CD4-positive, alpha-beta T cell (primary cell): ENCODE data around the gene AGER. TPM values are rescaled to one million over a fixed set of nuclear protein-coding genes. Genes with fewer than 3 reads are reported as not detected.

Source experiments
- ATAC-seq: fragments of 200-7000 bp; cut with Tn5 transposase; one replicate; pipeline ENCODE4 v1.10.0; 2022; ENCODE audit warnings: mild to moderate bottlenecking; ENCODE audit not compliant: poor library complexity
- CTCF ChIA-PET: fragments of 350-600 bp; sonication (Branson Sonifier 250); formaldehyde crosslinking; loops from one replicate; lab custom pipeline; 2021; ENCODE audit warnings: antibody characterized with exemption, inconsistent platforms; lab: Charles Lee
- POLR2A ChIA-PET: fragments of 350-600 bp; sonication (Branson Sonifier 250); formaldehyde crosslinking; loops from one replicate; lab custom pipeline; 2021; ENCODE audit warnings: antibody characterized with exemption, inconsistent platforms; lab: Charles Lee
- DNase-seq, 14 experiments: peaks; one replicate each; pipeline ENCODE4 v3.0.0-alpha.2; 2013 to 2020; ENCODE audit warnings: mixed read lengths in 2 of 14
- H3K27ac ChIP-seq, 2 donors: one replicate each; pipeline versions ENCODE4 v1.5.1 to v1.7.0; 2013; ENCODE audit warnings: low read length in 2 of 2, low read depth in 1 of 2, mild to moderate bottlenecking in 1 of 2
- H3K27me3 ChIP-seq, 2 experiments: 1 replicate in 1 of 2; 2 replicates in 1 of 2; pipeline versions ENCODE4 v1.6.1 to v1.7.0; 2013; ENCODE audit warnings: low read length in 2 of 2, control low read depth in 1 of 2, mild to moderate bottlenecking in 1 of 2, moderate library complexity in 1 of 2; ENCODE audit not compliant: insufficient read depth in 2 of 2, control insufficient read depth in 1 of 2
- H3K36me3 ChIP-seq: one replicate; pipeline ENCODE4 v1.6.1; 2013; ENCODE audit warnings: low read length, control low read depth; ENCODE audit not compliant: insufficient read depth
- H3K4me1 ChIP-seq: one replicate; pipeline ENCODE4 v1.6.1; 2013; ENCODE audit warnings: low read length, control low read depth; ENCODE audit not compliant: insufficient read depth
- H3K4me3 ChIP-seq: one replicate; pipeline ENCODE4 v1.5.1; 2013; ENCODE audit warnings: mild to moderate bottlenecking, low read length, moderate library complexity
- H3K9me3 ChIP-seq, 2 experiments: 1 replicate in 1 of 2; 2 replicates in 1 of 2; pipeline versions ENCODE4 v1.6.1 to v1.7.0; 2013; ENCODE audit warnings: low read length in 2 of 2, mild to moderate bottlenecking in 2 of 2, control low read depth in 1 of 2, moderate library complexity in 1 of 2; ENCODE audit not compliant: control insufficient read depth in 1 of 2, insufficient read depth in 1 of 2
- H3K27ac Mint-ChIP-seq: one replicate; pipeline ENCODE4 v1.8.0; 2020; ENCODE audit warnings: mixed read lengths
- H3K27me3 Mint-ChIP-seq: one replicate; pipeline ENCODE4 v1.8.0; 2021; ENCODE audit warnings: mixed read lengths
- H3K36me3 Mint-ChIP-seq: one replicate; pipeline ENCODE4 v1.8.0; 2021; ENCODE audit warnings: low read depth, mixed read lengths
- H3K4me1 Mint-ChIP-seq: one replicate; pipeline ENCODE4 v1.8.0; 2021; ENCODE audit warnings: low read depth, mixed read lengths
- H3K4me3 Mint-ChIP-seq: one replicate; pipeline ENCODE4 v1.8.0; 2020; ENCODE audit warnings: mild to moderate bottlenecking, mixed read lengths
- H3K9me3 Mint-ChIP-seq: one replicate; pipeline ENCODE4 v1.8.0; 2020; ENCODE audit warnings: mixed read lengths
- intact Hi-C, 2 experiments: fragments of 100-400 bp; cut with DNase I in 1 of 2; cut with micrococcal nuclease in 1 of 2; formaldehyde crosslinking; loops; one replicate each; pipeline versions ENCODE4 v1.15.1 to v1.9.0; 2023 to 2025; cut with DNase I, micrococcal nuclease
- total RNA-seq, 174 experiments: library from RNA in 2 of 174; stranded (reverse) in 2 of 174; gene quantifications; one replicate each; pipeline ENCODE4 v1.2.3 and lab custom pipeline; 2021 to 2026
- TF ChIP-seq, protein P1 (sequence below): fragments of 200-600 bp; IDR thresholded peaks from one replicate; pipeline ENCODE4 v1.8.0; 2022; ENCODE audit warnings: antibody characterized with exemption, mild to moderate bottlenecking

Gene AGER
- total RNA-seq, 2 experiments from 2014 or later, result 23.5 to 27.0 TPM

DNA sequence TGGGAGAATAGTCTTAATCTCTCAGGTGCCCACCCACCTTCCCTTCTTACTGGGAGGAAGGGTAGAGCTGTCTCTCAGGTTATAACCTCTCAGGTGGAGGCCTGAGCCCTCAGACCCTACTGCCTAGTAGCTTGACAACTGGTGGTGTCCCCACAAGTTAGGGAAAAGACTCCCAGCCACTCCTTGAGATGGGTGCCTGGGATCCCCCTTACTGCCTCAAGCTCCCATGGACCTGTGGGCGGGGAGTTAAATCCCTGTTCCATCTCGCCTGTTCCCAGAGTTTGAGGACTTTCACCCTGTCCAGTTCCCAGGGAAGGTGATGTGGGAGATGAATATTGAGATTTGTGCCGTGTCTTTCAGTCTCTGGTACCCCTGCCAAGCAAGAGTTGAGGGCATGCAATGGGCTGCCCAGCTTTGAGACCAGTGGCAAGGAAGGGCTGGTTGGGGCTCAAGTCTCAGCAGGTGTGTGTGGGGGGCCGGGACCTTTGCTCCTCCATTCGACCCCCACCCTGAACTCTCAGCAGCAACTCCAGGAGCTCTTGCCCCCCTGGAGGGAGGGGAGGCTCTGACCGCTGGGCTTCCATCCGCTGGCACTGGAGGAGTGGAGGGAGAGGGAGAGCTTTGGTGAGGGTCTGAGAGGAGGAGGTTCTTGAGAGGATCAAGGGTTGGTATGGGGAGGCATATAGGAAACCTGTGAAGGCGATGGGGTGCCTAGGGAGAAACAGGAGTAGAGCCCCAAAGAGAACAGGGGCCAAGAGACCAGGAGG is 7.0 kb upstream of the AGER start:
- POLR2A ChIA-PET, result interaction anchor here (0.8 to 12.1 kb wide), 7 partner anchors 12 to 780 kb away, joined by 3 to 242 read pairs (median 8); partner anchors contain the start of genes AGPAT1, ATF6B, FKBPL and PSMB9
- H3K4me3 ChIP-seq, result peak overlapping the region; percentile 96
- peaks cover 72% of the 10 kb centered on the region for H3K36me3 Mint-ChIP-seq

DNA sequence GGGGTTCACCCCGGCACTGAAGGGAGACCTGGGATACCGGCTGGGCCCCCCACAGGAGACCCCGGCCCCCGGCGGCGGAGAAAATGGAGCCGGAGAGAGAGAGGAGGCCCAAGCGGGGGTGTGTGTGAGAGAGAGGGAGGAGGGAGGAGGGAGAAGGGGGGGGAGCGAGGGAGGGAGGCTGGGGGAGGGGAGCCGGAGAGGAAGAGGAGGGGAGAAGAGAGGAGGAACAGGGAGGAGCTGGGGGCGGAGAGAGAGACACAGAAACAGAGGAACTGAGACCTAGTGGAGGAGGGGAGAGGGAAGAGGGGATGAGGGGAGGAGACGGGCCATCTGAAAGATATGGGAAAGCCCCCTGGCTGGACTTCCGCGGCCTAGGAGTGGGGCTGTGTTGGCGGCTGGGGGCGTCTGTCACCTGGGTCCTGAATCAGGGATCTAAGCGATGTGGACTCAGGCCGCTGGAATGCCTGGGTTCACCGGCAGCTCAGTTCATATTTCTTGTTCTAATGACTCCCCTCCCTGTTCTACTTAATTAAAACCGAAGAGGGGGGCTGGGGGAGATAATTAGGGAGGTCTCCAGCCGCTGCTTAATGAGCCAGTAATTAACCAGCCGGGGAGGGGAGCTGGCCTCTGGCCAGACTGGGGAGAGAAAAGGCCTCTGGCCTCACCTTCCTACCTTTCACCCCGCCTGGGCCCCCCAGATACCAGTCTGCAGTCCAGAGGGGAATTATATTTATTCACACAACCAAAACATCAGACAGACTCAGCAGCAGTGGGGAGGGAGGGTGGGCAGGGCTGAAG is 6.2 kb upstream of the AGER start, which contains the start of gene PBX2:
TSS of gene PBX2 (minus strand) at position 149 of the 798 bp plus-strand sequence. CDS start 287 bp downstream, outside the sequence.
- peaks cover 77% of the 10 kb centered on the region for H3K36me3 Mint-ChIP-seq
- ATAC-seq, result peak; percentile 51
- H3K27me3 ChIP-seq, result no peaks in the 10 kb centered on the region
- H3K9me3 ChIP-seq, result no peaks in the 10 kb centered on the region
- intact Hi-C loops, result loop anchor here (1.0 to 10.0 kb wide), 5 partner anchors 12 to 1975 kb away; partner anchors contain the start of genes C6orf47 (in 1 of the 2), CSNK2B (in 1 of the 2), EHMT2 (in 1 of the 2) and GPANK1 (in 1 of the 2)
- H3K4me1 Mint-ChIP-seq, result peaks cover 71% of the 10 kb centered on the region
- peak within 1 kb of the TSS; percentile 93 for H3K27ac ChIP-seq
- peaks cover 74% of the 10 kb centered on the region for H3K4me1 ChIP-seq
- ChIA-PET POLR2A (interaction anchor here (0.6 to 12.1 kb wide), 9 partner anchors 11 to 781 kb away, joined by 3 to 242 read pairs (median 4); partner anchors contain the start of genes AGPAT1, ATF6B, EGFL8 and FKBPL), CTCF (no interaction called here)
- H3K4me3 Mint-ChIP-seq, result peak within 1 kb of the TSS; percentile 99
- H3K36me3 ChIP-seq, result peaks cover 40% of the 10 kb centered on the region
- TF ChIP-seq, protein P1, sequence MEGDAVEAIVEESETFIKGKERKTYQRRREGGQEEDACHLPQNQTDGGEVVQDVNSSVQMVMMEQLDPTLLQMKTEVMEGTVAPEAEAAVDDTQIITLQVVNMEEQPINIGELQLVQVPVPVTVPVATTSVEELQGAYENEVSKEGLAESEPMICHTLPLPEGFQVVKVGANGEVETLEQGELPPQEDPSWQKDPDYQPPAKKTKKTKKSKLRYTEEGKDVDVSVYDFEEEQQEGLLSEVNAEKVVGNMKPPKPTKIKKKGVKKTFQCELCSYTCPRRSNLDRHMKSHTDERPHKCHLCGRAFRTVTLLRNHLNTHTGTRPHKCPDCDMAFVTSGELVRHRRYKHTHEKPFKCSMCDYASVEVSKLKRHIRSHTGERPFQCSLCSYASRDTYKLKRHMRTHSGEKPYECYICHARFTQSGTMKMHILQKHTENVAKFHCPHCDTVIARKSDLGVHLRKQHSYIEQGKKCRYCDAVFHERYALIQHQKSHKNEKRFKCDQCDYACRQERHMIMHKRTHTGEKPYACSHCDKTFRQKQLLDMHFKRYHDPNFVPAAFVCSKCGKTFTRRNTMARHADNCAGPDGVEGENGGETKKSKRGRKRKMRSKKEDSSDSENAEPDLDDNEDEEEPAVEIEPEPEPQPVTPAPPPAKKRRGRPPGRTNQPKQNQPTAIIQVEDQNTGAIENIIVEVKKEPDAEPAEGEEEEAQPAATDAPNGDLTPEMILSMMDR, result no peak
- no peaks in the 10 kb centered on the region for H3K27me3 Mint-ChIP-seq
- no peaks in the 10 kb centered on the region for H3K9me3 Mint-ChIP-seq
- peak within 1 kb of the TSS; percentile 96 for H3K27ac Mint-ChIP-seq
- peak; percentile 65 to 96 (median 86) for DNase-seq
- peak within 1 kb of the TSS; percentile 96 for H3K4me3 ChIP-seq

More for the DNA sequence above, 7.0 kb upstream of the AGER start:
- Histone ChIP-seq H3K36me3 (peaks cover 37% of the 10 kb centered on the region), H3K4me1 (peaks cover 74% of the 10 kb centered on the region), H3K27me3 (no peaks in the 10 kb centered on the region), H3K9me3 (no peaks in the 10 kb centered on the region), H3K27ac (peak overlapping the region; percentile 93)
- DNase-seq (peak in 1 of 14 experiments; percentile 33), ATAC-seq (no peak)
- Mint-ChIP-seq H3K27ac (peak overlapping the region; percentile 96), H3K27me3 (no peaks in the 10 kb centered on the region), H3K4me3 (peak overlapping the region; percentile 99), H3K9me3 (no peaks in the 10 kb centered on the region), H3K4me1 (peaks cover 70% of the 10 kb centered on the region)
- CTCF ChIA-PET, result no interaction called here
- intact Hi-C loops, result loop anchor here (1.0 to 10.0 kb wide), 6 partner anchors 13 to 1976 kb away; partner anchors contain the start of genes AGPAT1 (in 1 of the 2), C6orf47 (in 1 of the 2), CSNK2B (in 1 of the 2) and EHMT2 (in 1 of the 2)
- TF ChIP-seq, protein P1, result no peak

DNA sequence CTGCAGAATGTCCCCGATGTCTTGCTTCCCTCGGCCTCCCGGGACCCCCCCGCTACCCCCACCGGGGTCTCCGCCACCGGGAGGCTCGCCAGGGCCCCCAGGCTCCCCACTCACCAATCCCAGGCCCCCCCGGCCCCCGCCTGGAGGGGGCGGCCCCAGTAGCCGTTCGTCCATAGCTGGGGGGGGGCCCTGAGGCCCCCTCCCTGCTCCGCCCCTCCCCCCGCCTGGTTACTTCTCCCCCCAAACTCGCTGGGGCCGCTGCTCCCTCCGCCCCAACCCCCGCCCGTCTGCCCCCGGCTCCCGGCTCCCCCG is 5.6 kb upstream of the AGER start:
- Histone ChIP-seq H3K27me3 (no peaks in the 10 kb centered on the region), H3K27ac (peak overlapping the region; percentile 72 to 93), H3K4me3 (peak overlapping the region; percentile 96), H3K36me3 (peaks cover 40% of the 10 kb centered on the region), H3K9me3 (no peaks in the 10 kb centered on the region), H3K4me1 (peaks cover 70% of the 10 kb centered on the region)
- ATAC-seq, result no peak
- H3K4me1 Mint-ChIP-seq, result peaks cover 66% of the 10 kb centered on the region
- H3K9me3 Mint-ChIP-seq, result no peaks in the 10 kb centered on the region
- H3K36me3 Mint-ChIP-seq, result peaks cover 77% of the 10 kb centered on the region
- CTCF ChIA-PET, result no interaction called here
- no peaks in the 10 kb centered on the region for H3K27me3 Mint-ChIP-seq
- POLR2A ChIA-PET, result interaction anchor here (0.6 to 12.1 kb wide), 10 partner anchors 10 to 782 kb away, joined by 3 to 242 read pairs (median 4); partner anchors contain the start of genes AGPAT1, ATF6B, EGFL8 and FKBPL
- intact Hi-C loops, result loop anchor here (1.0 to 10.0 kb wide), 5 partner anchors 11 to 1975 kb away; partner anchors contain the start of genes C6orf47 (in 1 of the 2), CSNK2B (in 1 of the 2), EHMT2 (in 1 of the 2) and GPANK1 (in 1 of the 2)
- peak overlapping the region; percentile 98 for H3K4me3 Mint-ChIP-seq
- DNase-seq, result peak in 3 of 14 experiments; percentile 29 to 55 (median 39)
- H3K27ac Mint-ChIP-seq, result peak overlapping the region; percentile 96
- TF ChIP-seq, protein P1, result no peak
